Stimulated activated CD8-positive, alpha-beta memory T cell treated with anti-CD3 and anti-CD28 coated beads, Interleukin-4, amount 100 ng/mL, for 1 hour (primary cell): ENCODE results near the gene SERPINB11.
"Not testable (repeated sequence)": the region's sequence is repeated elsewhere in the genome, so short reads cannot be mapped to it uniquely, and the experiment has no call there.

ENCODE experiments used
- DNase-seq, 2 donors: peaks; one replicate each; pipeline ENCODE4 v3.0.0-alpha.2; 2020; ENCODE audit warnings: low read depth in 2 of 2, low spot score in 1 of 2

SERPINB11 gene

GRCh38 chr18:63702660-63703059 is at the start of gene SERPINB11:
Gene SERPINB11, plus strand, starts transcription at chr18:63702960. Its CDS starts 7,234 bp downstream, at chr18:63710194.
- no peak for DNase-seq

DNA sequence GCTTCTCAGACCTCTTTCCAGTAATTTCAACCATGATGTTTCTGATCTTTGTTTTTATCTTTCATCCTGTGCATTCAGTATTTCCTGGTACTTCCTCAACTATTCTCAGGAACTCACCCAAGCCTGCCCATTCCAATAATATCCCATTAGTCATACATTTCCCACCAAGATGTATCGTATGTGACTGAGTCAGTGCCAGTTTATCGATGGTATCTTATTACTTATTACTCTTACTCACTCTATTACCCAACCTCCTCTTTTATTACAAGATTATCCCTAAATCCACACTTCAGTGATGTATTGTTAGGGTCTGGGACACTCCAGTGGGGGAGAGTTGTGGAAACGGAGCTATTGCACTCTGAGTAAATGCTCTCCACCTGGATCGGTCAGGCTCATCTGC is 43.8 kb upstream of the SERPINB11 start:
- not testable (repeated sequence) for DNase-seq

DNA sequence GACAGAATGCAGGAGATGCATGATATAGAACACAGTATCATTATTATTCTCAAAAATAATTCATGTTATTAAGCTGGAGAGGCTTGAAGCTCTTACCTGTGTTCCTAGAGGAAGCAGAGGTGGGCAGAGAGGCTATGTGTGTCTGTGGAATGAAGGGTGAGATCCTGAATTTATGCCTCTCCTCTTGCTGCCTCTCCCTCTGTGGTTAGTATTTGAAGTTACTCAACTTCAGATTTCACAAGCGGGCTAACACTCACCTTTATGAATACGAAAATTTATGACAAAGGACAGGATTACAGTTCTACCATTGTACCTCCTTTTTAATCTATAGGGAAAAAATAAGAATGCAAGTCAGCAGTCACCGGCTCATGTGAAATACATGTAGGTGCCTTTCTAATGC is 41.0 kb upstream of the SERPINB11 start, which contains the start of gene SERPINB3:
SERPINB3 (minus strand) TSS at position 144 of the 400 bp plus-strand sequence. CDS start 677 bp downstream, outside the sequence.
- not testable (repeated sequence) for DNase-seq

GRCh38 chr18:63664571-63664970 is 38.2 kb upstream of the SERPINB11 start:
- no peak for DNase-seq

GRCh38 chr18:63676526-63677323 is 26.0 kb upstream of the SERPINB11 start:
- no peak for DNase-seq

GRCh38 chr18:63677500-63678225 is 25.1 kb upstream of the SERPINB11 start:
- DNase-seq, result no peak

GRCh38 chr18:63679820-63680606 is 22.7 kb upstream of the SERPINB11 start:
- DNase-seq, result no peak

DNA sequence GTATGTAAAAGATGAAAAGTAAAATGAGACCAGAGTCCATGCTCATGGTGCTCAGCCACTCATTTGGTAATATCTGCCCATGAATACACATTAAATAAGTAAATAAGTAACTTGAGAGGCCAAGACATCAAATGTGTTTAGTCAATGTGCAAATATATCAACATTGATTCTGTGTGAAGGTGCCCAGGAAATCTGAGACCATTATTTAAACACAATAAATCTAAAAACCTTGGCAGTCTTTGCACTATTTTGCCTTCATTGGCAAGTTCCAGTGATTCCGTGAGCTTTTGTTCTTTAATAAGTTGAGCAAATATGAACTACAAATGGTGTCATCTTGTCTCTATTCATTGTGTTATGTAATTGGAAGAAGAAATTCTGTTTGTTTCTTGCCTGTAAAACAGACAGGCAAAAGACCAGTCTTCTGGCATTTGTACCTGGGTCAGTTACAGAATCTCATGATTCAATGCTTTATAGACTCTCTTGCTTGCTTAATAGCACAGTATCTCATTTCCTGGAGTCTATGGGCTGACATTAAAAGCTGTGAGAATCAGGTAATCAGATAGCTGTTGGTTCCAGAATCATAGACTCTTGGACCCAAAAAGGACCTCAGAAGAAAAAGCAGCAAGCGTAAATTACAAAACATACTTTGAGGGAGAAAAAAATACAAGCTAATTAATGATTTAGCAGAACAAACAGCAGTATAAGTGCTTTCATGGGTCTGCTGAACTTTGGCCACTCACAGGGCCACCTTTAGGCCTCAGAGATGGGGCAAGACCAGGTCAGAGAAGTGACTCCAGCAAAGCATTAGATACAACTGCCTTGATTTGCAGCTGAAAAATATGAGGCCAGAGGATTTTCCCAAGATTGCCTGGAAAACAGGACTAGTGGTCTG is 21.1 kb upstream of the SERPINB11 start:
- no peak for DNase-seq

DNA sequence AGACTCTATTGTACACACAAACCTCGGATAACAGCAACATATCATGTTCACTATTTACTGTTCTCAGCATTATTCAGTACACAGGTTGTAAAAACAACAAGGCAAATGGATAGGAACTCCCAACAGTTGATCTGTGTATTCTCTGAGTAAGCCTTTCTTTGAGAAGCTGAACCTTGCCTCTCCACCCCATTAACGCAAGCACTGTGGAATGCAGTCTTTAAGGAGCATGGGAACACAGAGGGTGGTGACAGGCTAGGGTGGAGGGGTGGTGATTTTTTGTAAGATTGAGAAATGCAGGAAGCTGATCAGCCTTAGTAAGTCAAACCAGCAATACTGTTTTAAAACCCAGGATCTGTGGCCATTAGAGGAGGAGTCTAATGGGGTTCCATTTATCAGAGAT is 19.6 kb upstream of the SERPINB11 start:
- no peak for DNase-seq

DNA sequence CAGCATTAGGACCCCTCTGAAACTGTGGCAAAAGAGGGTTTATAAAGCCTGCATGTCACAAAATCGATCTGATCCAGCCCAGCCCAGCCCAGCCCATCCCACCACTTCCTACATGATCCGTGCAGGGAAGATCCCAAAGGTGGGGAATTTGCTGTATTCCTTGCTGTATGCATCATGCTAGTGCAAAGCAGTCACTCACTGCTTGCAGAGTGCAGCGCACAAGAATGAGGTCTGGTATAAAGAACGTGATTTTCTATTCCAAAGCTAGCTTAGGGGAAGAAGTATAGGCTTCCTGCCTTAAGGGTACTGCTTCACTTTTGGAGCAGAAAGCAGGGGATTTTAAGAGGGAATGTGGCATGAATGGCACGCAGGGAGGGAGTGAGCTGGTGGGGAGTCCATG is 18.9 kb upstream of the SERPINB11 start:
- DNase-seq, result no peak

DNA sequence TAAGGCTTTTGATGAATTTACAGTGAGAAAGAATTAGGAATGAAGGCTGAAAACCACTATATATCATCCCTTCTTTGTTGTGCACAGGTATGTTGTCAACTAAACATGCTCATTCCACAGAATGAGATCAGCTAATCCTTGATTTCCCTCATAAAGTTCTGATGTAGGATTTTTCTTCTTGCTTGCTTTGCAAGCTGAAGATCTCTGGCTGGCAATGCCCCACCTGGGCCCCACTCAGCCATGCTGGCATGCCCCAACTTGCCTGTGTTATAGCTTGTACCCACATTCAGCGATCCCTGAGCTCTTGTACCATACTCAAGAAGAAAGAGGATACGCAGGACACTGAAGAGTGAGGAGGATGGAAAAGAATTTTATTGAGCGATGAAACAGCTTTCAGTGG is 18.0 kb upstream of the SERPINB11 start:
- DNase-seq, result no peak

DNA sequence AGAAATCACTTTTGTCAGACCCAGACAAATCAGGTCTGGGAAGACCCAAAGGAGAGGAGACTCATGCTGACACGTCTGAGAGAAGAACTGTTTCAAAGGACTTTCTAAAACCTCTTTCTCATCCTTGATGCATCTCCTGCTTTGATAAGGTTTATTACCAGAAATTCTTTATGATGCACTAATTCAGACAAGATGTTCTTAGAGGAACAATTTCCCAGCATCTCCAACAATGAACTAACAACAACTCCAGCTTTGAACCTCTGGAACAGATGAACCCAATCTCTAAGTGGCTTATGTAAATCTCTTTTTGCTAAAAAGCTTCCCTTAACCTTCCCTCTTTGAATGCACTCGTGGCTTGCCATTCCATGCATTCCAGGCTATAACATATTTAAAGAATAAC is 15.9 kb upstream of the SERPINB11 start:
- DNase-seq, result no peak

GRCh38 chr18:63689064-63689463 is 13.7 kb upstream of the SERPINB11 start:
- DNase-seq, result no peak

GRCh38 chr18:63697097-63697660 is 5.6 kb upstream of the SERPINB11 start:
- DNase-seq, result no peak

DNA sequence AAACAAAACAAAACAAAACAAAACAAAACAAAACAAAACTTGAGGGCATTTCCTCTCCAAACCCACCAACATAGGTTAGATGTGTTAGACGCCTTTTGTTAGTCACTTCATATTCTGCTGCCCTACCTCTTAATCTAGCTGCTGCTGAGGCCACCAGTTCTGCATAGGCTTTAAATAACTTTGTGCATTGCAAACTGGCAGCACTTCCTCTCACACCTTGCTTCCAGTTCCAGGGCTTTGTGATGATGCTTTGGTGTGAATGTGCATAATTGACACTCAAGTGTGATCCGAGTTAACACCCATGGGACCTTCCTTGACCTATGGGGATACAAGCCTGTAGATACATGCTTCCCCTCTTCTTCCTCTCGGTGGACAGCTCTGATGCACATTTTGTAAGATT is 2.3 kb upstream of the SERPINB11 start:
- DNase-seq, result no peak

DNA sequence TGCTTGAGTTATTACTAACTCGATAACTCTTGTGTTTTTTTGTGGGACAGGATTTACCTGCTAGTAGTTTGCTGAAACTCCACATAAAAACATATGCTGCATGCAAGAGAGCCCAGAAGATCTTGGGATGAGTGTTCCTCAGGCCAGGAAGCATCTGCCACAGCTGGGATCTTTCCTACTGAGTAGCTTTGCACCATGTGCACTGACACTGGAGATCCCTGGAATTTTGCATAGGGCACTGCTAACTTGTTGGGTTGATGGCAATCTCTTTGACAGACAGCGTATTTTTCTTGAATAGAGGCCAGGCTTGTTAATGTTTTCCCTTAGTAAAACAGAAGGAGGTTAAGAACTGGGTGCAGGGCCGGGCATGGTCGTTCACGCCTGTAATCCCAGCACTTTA is 808 bp upstream of the SERPINB11 start:
- DNase-seq, result no peak

GRCh38 chr18:63705401-63705800 is 2.6 kb downstream of the SERPINB11 start:
- DNase-seq, result no peak

GRCh38 chr18:63707816-63708215 is 5.1 kb downstream of the SERPINB11 start:
- no peak for DNase-seq

GRCh38 chr18:63708650-63709049 is 5.9 kb downstream of the SERPINB11 start:
- DNase-seq, result no peak
